ENCODE data around the gene MBNL3.
"Not testable (repeated sequence)": the region's sequence is repeated elsewhere in the genome, so short reads cannot be mapped to it uniquely, and the experiment has no call there.

MBNL3 gene

DNA sequence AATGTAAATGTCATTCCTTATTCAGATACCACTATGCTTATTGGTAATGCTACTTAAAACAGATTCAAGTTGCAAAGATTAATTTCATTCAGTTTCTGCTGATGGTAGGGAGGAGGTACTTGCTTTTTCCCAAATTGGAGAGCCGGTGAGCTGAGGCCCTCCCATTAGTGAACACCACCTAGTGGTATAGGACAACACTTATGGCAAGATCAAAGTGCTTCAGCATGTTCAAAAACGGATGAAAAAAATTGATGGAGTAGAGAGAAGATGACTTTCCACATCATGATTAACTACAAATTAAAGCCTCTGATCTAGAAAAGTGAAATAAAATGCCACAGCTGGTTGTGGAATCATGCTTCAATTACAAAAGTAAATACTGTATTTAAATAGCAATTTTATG, 112.9 kb downstream of the MBNL3 start:
- DNase-seq (ENCODE audit: low read depth, low spot score), result no peak

DNA sequence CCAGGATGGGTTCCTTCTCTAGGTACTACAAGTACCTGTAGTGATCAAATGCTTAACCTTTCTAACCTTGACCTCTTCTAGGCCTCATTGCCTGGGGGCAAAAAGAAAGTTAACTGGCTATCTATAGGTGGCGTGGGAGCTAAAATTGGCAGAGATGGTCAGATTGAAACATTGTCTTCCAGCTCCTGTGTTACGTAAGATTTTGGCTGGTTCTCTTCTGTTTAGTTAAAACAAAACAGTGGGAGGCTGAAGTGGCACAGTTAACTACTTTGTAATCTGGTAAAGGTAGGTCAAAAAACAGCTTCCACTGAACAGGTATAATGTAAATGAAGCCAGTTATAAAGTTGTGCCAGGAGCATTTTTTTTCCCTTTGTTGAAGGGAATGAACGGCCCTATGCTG, 115.2 kb downstream of the MBNL3 start:
- DNase-seq (ENCODE audit: low read depth, low spot score), result no peak

DNA sequence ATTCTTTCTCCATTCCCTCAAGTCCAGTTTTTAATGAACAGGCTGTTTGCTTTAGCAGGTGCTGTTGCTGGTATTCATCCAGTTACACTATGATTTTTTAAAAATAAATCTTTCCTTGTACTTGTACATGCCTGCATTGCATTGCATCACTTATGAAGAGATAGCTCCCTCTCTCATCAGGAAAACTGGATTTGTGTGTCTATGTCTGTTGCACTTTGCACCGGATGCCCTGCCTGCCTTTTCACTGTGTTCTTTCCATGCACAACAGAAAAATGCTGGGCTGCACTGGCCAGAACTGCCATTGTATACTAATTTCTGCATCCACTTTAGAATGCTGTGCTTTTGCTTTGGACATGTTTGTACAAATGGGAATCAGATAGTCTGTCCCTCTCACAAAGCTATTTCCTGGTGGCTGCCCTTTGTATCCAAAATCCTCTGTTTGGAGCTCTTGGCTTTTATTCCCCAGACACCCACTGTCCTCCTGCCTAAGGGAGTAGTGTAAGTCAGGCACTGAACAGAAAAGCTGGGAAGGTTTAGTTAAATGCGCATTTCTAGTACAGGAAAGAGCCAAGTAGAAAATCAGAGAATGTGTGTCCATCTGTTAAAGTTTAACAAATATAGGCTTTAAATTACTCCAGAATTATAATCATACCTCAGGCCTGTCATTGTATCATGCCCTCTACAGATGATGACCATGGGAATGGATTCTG, 119.1 kb downstream of the MBNL3 start:
- no peak for DNase-seq (ENCODE audit: low read depth, low spot score)

DNA sequence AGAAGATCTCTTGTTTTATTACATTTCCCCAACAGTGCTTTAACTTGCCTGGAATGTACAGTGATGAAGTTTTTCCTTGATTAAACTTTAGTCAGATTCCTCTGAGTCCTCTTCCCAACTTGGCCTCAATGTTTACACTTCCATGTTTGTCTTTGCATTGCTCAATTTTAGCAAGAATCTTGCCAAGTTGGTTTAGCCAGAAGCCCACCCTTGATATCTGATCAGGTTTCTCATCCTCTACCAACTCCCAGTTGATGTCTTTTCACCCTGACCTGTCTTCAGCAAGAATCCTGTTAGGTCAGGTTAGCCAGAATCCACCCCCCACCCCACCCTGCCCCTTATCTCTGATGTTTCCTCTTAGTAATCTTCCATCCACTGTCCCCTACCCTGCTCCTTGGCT, 120.9 kb downstream of the MBNL3 start:
- DNase-seq (ENCODE audit: low read depth, low spot score), result no peak

DNA sequence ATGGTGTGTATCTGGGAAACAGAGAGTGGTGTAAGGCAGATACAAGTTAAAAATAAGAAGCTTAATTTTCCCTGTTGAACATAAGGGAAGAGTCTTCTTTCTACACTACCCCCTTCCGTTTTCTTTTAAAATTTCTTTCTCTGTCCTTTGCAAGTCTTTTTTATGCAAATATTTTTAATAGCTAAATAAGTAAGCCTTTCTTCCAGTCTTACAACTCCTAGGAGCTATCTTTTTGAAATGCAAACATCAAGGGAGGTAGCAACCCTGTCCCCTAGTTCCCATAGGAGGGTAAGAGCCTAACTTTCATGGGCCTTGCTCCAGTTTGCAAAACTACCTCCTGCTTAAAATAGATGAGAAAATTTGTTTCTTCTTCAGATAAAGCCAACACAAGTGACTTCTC, 121.5 kb downstream of the MBNL3 start:
- no peak for DNase-seq (ENCODE audit: low read depth, low spot score)

DNA sequence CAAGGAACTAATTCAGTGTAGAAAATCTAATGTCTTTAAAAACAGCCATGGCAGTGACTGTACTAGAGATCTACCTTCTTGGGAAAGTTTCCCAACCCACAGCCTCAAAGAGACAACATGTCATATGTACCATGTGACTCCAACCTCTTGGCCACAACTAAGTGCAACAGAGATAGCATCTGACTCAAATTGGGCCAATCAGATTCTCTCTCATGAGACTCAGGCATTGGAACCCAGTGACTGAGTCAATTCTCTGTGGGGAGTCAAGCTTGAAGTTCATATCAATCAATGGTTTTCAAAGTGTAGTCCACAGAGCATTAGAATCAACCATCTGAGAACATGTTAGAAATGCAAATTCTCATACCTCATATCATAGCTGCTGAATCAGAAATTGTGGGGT, 123.3 kb downstream of the MBNL3 start:
- DNase-seq (ENCODE audit: low read depth, low spot score), result no peak

DNA sequence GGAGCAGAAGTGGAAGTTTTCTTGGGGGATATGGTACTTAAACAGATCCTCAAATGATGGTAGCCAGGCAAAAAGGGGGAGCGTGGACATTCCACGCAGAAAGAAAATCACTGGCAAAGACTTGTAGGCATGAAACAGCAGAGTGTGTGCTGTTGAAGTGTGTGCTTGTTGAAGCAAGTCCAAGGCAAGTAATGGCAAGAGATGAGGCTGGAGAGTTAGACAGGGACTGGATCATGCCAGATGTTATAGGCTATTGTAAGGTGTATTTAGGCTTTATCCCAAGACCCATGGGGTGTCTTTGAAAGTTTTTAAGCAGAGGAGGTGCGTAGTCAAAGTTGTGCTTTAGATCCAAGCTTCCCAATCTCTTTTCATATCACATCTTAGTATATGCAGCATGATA, 124.5 kb downstream of the MBNL3 start:
- no peak for DNase-seq (ENCODE audit: low read depth, low spot score)

DNA sequence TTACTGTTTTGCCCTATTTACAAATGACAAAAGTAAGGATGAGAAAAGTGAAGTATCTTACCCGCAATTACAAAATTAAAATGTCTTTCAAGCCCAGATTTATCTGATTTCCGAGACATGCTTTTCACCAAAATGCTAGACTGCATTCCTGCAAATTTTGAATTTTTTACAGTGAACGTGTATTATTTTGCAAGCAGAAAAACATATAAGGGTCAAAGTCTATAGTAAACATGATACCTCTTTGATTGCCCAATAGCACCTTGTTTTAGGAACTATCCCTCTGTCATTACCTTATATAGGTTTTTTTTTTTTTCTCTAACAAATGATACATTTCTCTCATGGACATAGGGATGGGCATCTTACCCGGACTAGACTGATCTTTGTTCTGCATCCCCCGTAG, 135.4 kb downstream of the MBNL3 start:
- no peak for DNase-seq (ENCODE audit: low read depth, low spot score)

DNA sequence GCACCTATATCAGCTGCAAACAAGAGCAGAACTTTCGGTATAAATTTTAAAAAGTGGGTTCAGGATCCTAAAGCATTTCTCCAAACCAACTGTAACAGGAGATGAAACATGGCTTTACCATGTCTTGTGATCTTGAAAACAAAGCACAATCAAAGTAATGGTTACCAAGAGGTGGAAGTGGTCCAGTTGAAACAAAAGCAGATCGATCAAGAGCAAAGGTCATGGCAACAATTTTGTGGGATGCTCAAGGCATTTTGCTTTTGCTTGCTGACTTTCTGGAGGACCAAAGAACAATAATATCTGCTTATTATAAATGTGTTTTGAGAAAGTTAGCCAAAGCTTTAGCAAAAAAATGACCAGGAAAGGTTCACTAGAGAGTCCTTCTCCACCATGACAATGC, 152.7 kb downstream of the MBNL3 start:
- DNase-seq (ENCODE audit: low read depth, low spot score), result no peak

DNA sequence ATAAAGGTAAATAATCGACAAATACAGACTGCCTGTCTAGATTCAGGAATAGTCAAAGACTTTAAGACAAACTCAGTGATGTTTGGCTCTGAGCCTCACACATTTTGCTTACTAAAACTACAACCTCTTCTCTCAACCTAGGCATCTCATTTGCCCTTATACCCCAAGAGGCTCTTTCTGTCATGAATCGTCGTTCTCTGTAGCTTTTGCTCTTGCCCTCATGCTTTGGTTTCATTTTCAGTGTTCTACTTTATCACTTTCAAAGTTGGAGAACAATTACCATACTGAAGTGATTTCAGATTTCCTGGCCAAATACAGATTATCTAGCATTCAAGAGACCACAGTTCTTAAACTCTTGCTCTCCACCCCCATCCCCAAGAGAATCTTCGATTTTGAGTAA, 155.5 kb downstream of the MBNL3 start:
- no peak for DNase-seq (ENCODE audit: low read depth, low spot score)

DNA sequence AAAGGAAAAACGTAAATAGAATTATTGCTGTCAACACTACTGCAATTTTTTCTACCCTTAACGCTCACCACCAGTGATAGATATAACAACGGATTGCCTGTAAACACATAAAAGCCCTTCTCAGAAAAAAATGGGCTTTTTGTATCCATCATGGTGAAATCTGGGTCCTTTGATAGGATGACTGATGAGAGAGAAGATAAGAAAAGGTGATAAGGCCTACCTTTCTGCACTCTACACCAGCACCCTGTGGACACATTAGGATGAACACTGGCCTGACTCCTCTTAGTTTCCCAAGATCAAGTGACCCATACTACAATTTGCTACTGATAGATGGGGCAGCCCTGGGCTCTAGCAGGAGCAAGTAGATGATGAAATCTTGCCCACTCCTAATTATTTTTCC, 157.3 kb downstream of the MBNL3 start:
- DNase-seq (ENCODE audit: low read depth, low spot score), result no peak

DNA sequence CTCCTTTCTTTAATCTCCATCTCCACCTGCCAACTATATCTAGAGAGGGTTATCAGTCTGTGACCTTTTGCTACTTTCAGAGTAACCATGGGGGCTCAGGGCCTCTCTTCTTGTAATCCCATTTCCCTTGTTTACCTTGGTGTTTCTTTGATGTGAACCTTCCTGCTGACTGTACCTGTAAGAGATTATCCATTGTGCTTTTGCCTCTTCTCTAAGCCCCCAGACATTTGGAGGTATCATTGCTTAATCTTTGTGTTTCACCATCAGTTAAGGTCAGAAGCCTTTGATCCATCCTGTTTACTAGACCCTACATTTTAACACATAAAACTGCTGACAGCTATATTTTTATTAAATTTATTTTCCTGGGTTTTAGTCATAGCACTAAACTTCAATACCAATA, 157.8 kb downstream of the MBNL3 start:
- DNase-seq (ENCODE audit: low read depth, low spot score), result no peak

DNA sequence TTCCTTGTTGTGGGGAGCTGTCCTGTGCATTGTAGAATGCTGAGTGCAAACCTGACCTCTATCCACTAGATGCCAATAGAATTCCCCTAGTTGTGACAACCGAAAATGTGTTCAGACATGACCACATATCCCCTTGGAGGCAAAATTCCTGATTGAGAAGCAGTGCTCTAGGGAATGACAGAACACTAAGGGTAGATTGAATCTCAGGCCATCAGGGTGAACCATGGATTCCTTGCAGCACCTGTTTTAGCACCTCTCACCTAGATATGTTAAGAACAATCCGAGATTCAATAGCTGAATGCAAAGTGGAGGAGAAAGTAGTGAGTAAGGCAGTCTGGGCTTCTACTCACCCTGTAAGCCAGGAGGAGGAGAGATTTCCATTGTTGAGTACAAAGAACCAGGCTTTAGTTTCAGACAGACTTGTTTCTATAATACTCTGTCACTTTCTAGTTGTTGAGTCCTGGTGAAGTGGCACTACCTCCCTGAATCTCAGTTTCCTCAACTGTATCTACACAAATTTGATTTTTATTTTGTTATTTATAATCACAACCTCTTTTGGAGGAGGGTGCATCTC, 158.6 kb downstream of the MBNL3 start:
- no peak for DNase-seq (ENCODE audit: low read depth, low spot score)

DNA sequence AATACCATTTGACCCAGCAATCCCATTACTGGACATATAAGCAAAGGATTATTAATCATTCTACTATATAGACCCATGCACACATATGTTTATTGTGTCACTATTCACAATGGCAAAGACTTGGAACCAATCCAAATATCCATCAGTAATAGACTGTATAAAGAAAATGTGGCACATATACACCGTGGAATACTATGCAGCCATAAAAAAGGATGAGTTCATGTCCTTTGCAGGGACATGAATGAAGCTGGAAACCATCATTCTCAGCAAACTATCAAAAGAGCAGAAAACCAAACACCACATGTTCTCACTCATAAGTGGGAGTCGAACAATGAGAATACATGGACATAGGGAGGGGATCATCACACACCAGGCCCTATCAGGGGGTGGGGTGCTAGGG, 161.9 kb downstream of the MBNL3 start:
- DNase-seq (ENCODE audit: low read depth, low spot score), result not testable (repeated sequence)

All from brain pericyte (primary cell).